OCI-LY7 (cell line): ENCODE data around the gene AKAP11.

ENCODE experiments used
- EZH2phosphoT487 ChIP-seq: fragments of 200-600 bp; sonication (generic); IDR thresholded peaks from 2 replicates; pipeline ENCODE4 v1.6.1; 2018; ENCODE audit warnings: low read depth, borderline replicate concordance, mild to moderate bottlenecking, mixed run types, antibody characterized with exemption, low read length, moderate library complexity, mixed read lengths
- TF ChIP-seq, protein P1 (sequence below): fragments of 200-600 bp; sonication (generic); conservative IDR thresholded peaks from 2 replicates; pipeline ENCODE4 v1.5.1; 2014; ENCODE audit warnings: mild to moderate bottlenecking, antibody characterized with exemption, low read length, moderate library complexity, mixed read lengths

DNA sequence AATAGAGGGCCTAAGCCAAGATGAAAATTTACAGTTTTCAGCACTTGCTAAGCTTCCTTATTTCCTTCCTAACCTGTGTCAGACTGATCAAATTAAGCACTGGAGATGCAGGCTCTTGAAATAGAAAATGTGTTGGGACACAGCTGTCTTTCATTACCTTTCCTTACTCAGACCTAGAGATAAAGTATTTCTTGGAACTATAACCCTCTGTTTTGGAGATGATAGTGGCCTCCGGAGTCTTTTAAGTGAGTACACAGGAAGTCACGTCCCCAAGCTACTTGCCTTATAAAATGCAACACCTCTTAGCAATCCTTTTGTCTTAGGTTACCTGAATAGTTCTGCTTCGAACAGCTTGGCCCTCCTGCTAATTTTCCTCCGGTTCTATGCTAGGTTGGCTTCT is 12.4 kb upstream of the AKAP11 start:
- TF ChIP-seq, protein P1, sequence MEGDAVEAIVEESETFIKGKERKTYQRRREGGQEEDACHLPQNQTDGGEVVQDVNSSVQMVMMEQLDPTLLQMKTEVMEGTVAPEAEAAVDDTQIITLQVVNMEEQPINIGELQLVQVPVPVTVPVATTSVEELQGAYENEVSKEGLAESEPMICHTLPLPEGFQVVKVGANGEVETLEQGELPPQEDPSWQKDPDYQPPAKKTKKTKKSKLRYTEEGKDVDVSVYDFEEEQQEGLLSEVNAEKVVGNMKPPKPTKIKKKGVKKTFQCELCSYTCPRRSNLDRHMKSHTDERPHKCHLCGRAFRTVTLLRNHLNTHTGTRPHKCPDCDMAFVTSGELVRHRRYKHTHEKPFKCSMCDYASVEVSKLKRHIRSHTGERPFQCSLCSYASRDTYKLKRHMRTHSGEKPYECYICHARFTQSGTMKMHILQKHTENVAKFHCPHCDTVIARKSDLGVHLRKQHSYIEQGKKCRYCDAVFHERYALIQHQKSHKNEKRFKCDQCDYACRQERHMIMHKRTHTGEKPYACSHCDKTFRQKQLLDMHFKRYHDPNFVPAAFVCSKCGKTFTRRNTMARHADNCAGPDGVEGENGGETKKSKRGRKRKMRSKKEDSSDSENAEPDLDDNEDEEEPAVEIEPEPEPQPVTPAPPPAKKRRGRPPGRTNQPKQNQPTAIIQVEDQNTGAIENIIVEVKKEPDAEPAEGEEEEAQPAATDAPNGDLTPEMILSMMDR, result no peak
- TF ChIP-seq EZH2phosphoT487, result no peak
